Psoas muscle (tissue), 8 donors: ENCODE data around the gene LRP1. TPM values are rescaled to one million over a fixed set of nuclear protein-coding genes. Genes with fewer than 3 reads are reported as not detected.

Source experiments
- ATAC-seq, 4 donors: fragments of 200-7000 bp; cut with Tn5 transposase; one replicate each; pipeline ENCODE4 v1.9.1; 2020; ENCODE audit warnings: moderate library complexity in 3 of 4, mild to moderate bottlenecking in 2 of 4
- DNase-seq, 2 donors: peaks; one replicate each; pipeline ENCODE4 v3.0.0-alpha.2; 2020
- H3K27ac ChIP-seq: fragments of 200-600 bp; one replicate; pipeline ENCODE4 v1.8.0; 2022
- H3K27me3 ChIP-seq, 3 donors: fragments of 200-600 bp in 1 of 3; one replicate each; pipeline versions ENCODE4 v1.6.1 to v1.8.0; 2013 to 2022; ENCODE audit warnings: low read length in 2 of 3, mild to moderate bottlenecking in 2 of 3, moderate library complexity in 1 of 3; ENCODE audit not compliant: insufficient read depth in 3 of 3
- H3K36me3 ChIP-seq, 2 donors: fragments of 200-600 bp in 1 of 2; one replicate each; pipeline versions ENCODE4 v1.6.1 to v1.8.0; 2013 to 2022; ENCODE audit warnings: low read depth in 1 of 2, mild to moderate bottlenecking in 1 of 2, moderate library complexity in 1 of 2; ENCODE audit not compliant: insufficient read depth in 1 of 2
- H3K4me1 ChIP-seq: fragments of 200-600 bp; one replicate; pipeline ENCODE4 v1.8.0; 2022
- H3K4me3 ChIP-seq: fragments of 200-600 bp; one replicate; pipeline ENCODE4 v1.8.0; 2022; ENCODE audit warnings: mild to moderate bottlenecking
- H3K9me3 ChIP-seq: fragments of 200-600 bp; one replicate; pipeline ENCODE4 v1.8.0; 2022
- CTCF ChIP-seq: fragments of 200-600 bp; IDR thresholded peaks from one replicate; pipeline ENCODE4 v1.8.0; 2022; ENCODE audit warnings: antibody characterized with exemption
- WGBS, 3 donors: extraction: QIAGEN DNeasy Blood & Tissue Kit; methylation state at CpG; one replicate each; pipeline versions ENCODE4 v1.1.6 to v1.1.7; 2013; 5-methylcytosine and 5-hydroxymethylcytosine counted together
- intact Hi-C, 2 donors: fragments of 100-400 bp; cut with DNase I; formaldehyde crosslinking; loops; one replicate each; pipeline versions ENCODE4 v1.11.0 to v1.14.2; 2022
- polyA plus RNA-seq, 3 donors: library from polyadenylated mRNA; stranded (reverse); fragments of 200-250 nt; gene quantifications; one replicate each; pipeline ENCODE4 v1.2.3, GENCODE V29; 2013
- total RNA-seq, 4 donors: library from RNA; stranded (reverse); fragmentation: NEBNext Ultra II Directional in 2 of 4; extraction: Animal tissue kit (Norgen Biotek cat#: 25700) in 2 of 4; gene quantifications; one replicate each; pipeline versions ENCODE4 v1.2.1 to v1.2.4, GENCODE V29; 2021 to 2023
- donor health status: healthy with polysubstance abuse.
- donor health status: DM: no; HTN: no; CAD: no; lungs with moderate emphysema.
- donor health status: Bipolar disorder and iron deficiency.
- donor health status: healthy.
- donor health status: DM: yes; HTN: yes; CAD: no.
- donor health status: DM: no; HTN: no; CAD: no.
- donor health status: DM: no; HTN: no; CAD: no.
- donor health status: DM: yes; HTN: yes; CAD: no.

The LRP1 gene
- total and polyA plus RNA-seq, 7 donors = 10.7 to 50.6 (median 33.1) TPM

GRCh38 chr12:57139796-57140649 lies 11.7 kb downstream of the LRP1 start:
- DNase-seq = no peak
- H3K4me1 ChIP-seq = no peaks in the 10 kb centered on the region
- no peaks in the 10 kb centered on the region for H3K9me3 ChIP-seq
- no peak overlapping the region for H3K4me3 ChIP-seq
- peaks cover 0 to 23% of the 10 kb centered on the region in 2 donors for H3K36me3 ChIP-seq
- 78 to 81% (median 78%) methylated on average over 6 of the region's 6 CpGs for WGBS, 3 donors
- no peak for ATAC-seq
- H3K27ac ChIP-seq = no peak overlapping the region
- intact Hi-C loops = no loop called here
- H3K27me3 ChIP-seq = no peaks in the 10 kb centered on the region
- TF ChIP-seq CTCF = no peak

- H3K27me3 ChIP-seq = no peaks in the 10 kb centered on the region
- no peak overlapping the region for H3K27ac ChIP-seq
- ATAC-seq = no peak
- peaks cover 0 to 31% of the 10 kb centered on the region in 2 donors for H3K36me3 ChIP-seq
- H3K9me3 ChIP-seq = no peaks in the 10 kb centered on the region
- DNase-seq = no peak
- no peak for TF ChIP-seq CTCF
- no peak overlapping the region for H3K4me3 ChIP-seq
- intact Hi-C loops = no loop called here
- no peaks in the 10 kb centered on the region for H3K4me1 ChIP-seq
- 79 to 93% (median 82%) methylated on average over 8 of the region's 8 CpGs for WGBS, 3 donors
Observed at GRCh38 chr12:57141249-57141648, 13.0 kb downstream of the LRP1 start.

GRCh38 chr12:57142121-57142520 lies 13.8 kb downstream of the LRP1 start:
- ATAC-seq (peak in 1 of 4 donors; percentile 29), DNase-seq (no peak)
- H3K4me3 ChIP-seq = no peak overlapping the region
- 56 to 79% (median 65%) methylated on average over 9 of the region's 9 CpGs for WGBS, 3 donors
- TF ChIP-seq CTCF = no peak
- no peaks in the 10 kb centered on the region for H3K4me1 ChIP-seq
- H3K27ac ChIP-seq = no peak overlapping the region
- peaks cover 0 to 36% of the 10 kb centered on the region in 2 donors for H3K36me3 ChIP-seq
- no peaks in the 10 kb centered on the region for H3K9me3 ChIP-seq
- H3K27me3 ChIP-seq = no peaks in the 10 kb centered on the region
- intact Hi-C loops = no loop called here

GRCh38 chr12:57142727-57143126 lies 14.4 kb downstream of the LRP1 start:
- H3K27me3 ChIP-seq = no peaks in the 10 kb centered on the region
- no peaks in the 10 kb centered on the region for H3K9me3 ChIP-seq
- intact Hi-C loops = no loop called here
- peaks cover 0 to 36% of the 10 kb centered on the region in 2 donors for H3K36me3 ChIP-seq
- no peak overlapping the region for H3K27ac ChIP-seq
- no peak for ATAC-seq
- no peak for TF ChIP-seq CTCF
- peaks cover 5% of the 10 kb centered on the region for H3K4me1 ChIP-seq
- 59 to 77% (median 68%) methylated on average over 6 to 7 of the region's 7 CpGs for WGBS, 3 donors
- no peak for DNase-seq
- H3K4me3 ChIP-seq = no peak overlapping the region
